Right lobe of liver (tissue), 4 donors: Measurements from ENCODE around the gene CADPS.

ENCODE experiments used
- CTCF ChIP-seq, 4 donors: fragments of 200-600 bp in 3 of 4; fragments of 450-650 bp in 1 of 4; IDR thresholded peaks; one replicate each; pipeline versions ENCODE4 v1.5.1 to v1.8.0; 2016 to 2022; ENCODE audit warnings: antibody characterized with exemption in 4 of 4, mild to moderate bottlenecking in 2 of 4
- POLR2A ChIP-seq: fragments of 450-650 bp; IDR thresholded peaks from one replicate; pipeline ENCODE4 v1.6.1; 2017; ENCODE audit warnings: antibody characterized with exemption, mild to moderate bottlenecking
- donor health status: DM: no; HTN: no; CAD: no.
- donor health status: DM: no; HTN: no; CAD: no.
- donor health status: DM: no; HTN: yes; CAD: no.

GRCh38 chr3:62363275-62363674 is 511.9 kb downstream of the CADPS start:
- TF ChIP-seq CTCF (IDR thresholded peaks at IDR 0.05): no peak
- TF ChIP-seq POLR2A: no peak
